MM.1S (cell line): ENCODE results near the gene TRAPPC12.

Experiments used
- DNase-seq: peaks from one replicate; pipeline ENCODE4 v3.0.0-alpha.2; 2015
- H2AFZ ChIP-seq: fragments of 300-600 bp; sonication (generic); 2 replicates; pipeline ENCODE4 v1.6.0; 2016; ENCODE audit warnings: antibody characterized with exemption, low read length
- H3F3A ChIP-seq: fragments of 300-600 bp; sonication (generic); 2 replicates; pipeline ENCODE4 v1.6.1; 2016; ENCODE audit warnings: mild to moderate bottlenecking, antibody characterized with exemption, low read length, moderate library complexity, mixed read lengths; ENCODE audit not compliant: insufficient read depth
- H3K27ac ChIP-seq: fragments of 300-600 bp; sonication (generic); 2 replicates; pipeline ENCODE4 v1.5.1; 2016; ENCODE audit warnings: mild to moderate bottlenecking, low read length
- H3K27me3 ChIP-seq: fragments of 300-600 bp; sonication (generic); replicated peaks from 2 replicates; pipeline ENCODE4 v1.6.0; 2016; ENCODE audit warnings: low read length; ENCODE audit not compliant: insufficient read depth
- H3K36me3 ChIP-seq: fragments of 300-600 bp; sonication (generic); replicated peaks from 2 replicates; pipeline ENCODE4 v1.6.1; 2016; ENCODE audit warnings: mild to moderate bottlenecking, low read length, mixed read lengths; ENCODE audit not compliant: insufficient read depth
- H3K4me1 ChIP-seq: fragments of 300-600 bp; sonication (generic); 2 replicates; pipeline ENCODE4 v1.6.1; 2016; ENCODE audit warnings: low read length, mixed read lengths
- H3K4me2 ChIP-seq: fragments of 300-600 bp; sonication (generic); 2 replicates; pipeline ENCODE4 v1.6.0; 2016; ENCODE audit warnings: low read depth, low read length
- H3K4me3 ChIP-seq: fragments of 300-600 bp; sonication (generic); 2 replicates; pipeline ENCODE4 v1.5.1; 2016; ENCODE audit warnings: low read length, mixed read lengths
- H3K79me2 ChIP-seq: fragments of 300-600 bp; sonication (generic); 2 replicates; pipeline ENCODE4 v1.6.1; 2016; ENCODE audit warnings: mixed run types, low read length, mixed read lengths
- H3K9ac ChIP-seq: fragments of 300-600 bp; sonication (generic); 2 replicates; pipeline ENCODE4 v1.6.1; 2016; ENCODE audit warnings: low read length, mixed read lengths
- H3K9me2 ChIP-seq: fragments of 300-600 bp; sonication (generic); replicated peaks from 2 replicates; pipeline ENCODE4 v1.6.1; 2016; ENCODE audit warnings: mild to moderate bottlenecking, low read length, mixed read lengths; ENCODE audit not compliant: insufficient read depth
- H3K9me3 ChIP-seq: fragments of 300-600 bp; sonication (generic); replicated peaks from 2 replicates; pipeline ENCODE4 v1.6.1; 2016; ENCODE audit warnings: mild to moderate bottlenecking, low read length, mixed read lengths; ENCODE audit not compliant: insufficient read depth
- H4K20me1 ChIP-seq: fragments of 300-600 bp; sonication (generic); 2 replicates; pipeline ENCODE4 v1.6.1; 2016; ENCODE audit warnings: mild to moderate bottlenecking, low read length, moderate library complexity, mixed read lengths; ENCODE audit not compliant: insufficient read depth
- CTCF ChIP-seq: fragments of 300-600 bp; sonication (generic); IDR thresholded peaks from 2 replicates; pipeline ENCODE4 v1.5.1; 2016; ENCODE audit warnings: antibody characterized with exemption, low read length, mixed read lengths
- EZH2 ChIP-seq: fragments of 300-600 bp; sonication (generic); optimal IDR thresholded peaks from 2 replicates; pipeline ENCODE3; 2017; ENCODE audit warnings: low read depth, mild to moderate bottlenecking, antibody characterized with exemption, low read length, mixed read lengths
- EZH2phosphoT487 ChIP-seq: fragments of 300-600 bp; sonication (generic); IDR thresholded peaks from 2 replicates; pipeline ENCODE4 v1.6.1; 2018; ENCODE audit warnings: antibody characterized with exemption, low read length

TRAPPC12 gene

GRCh38 chr2:3357926-3358325 is 21.6 kb upstream of the TRAPPC12 start:
- H3K4me2 ChIP-seq = no peak overlapping the region
- peaks cover 8% of the 10 kb centered on the region for H3K79me2 ChIP-seq

GRCh38 chr2:3361518-3362389 is 17.7 kb upstream of the TRAPPC12 start:
- Histone ChIP-seq H3K9me3 (no peaks in the 10 kb centered on the region), H3K4me1 (no peaks in the 10 kb centered on the region), H3K9ac (no peak overlapping the region), H3K27me3 (no peaks in the 10 kb centered on the region), H3K79me2 (peaks cover 17% of the 10 kb centered on the region; the same call in 1 of the 2 replicates), H3K4me3 (no peak overlapping the region), H2AFZ (no peak overlapping the region), H4K20me1 (no peaks in the 10 kb centered on the region), H3K9me2 (no peaks in the 10 kb centered on the region), H3F3A (no peaks in the 10 kb centered on the region), H3K4me2 (no peak overlapping the region), H3K27ac (no peak overlapping the region), H3K36me3 (no peaks in the 10 kb centered on the region)
- DNase-seq = no peak
- no peak for TF ChIP-seq EZH2phosphoT487
- TF ChIP-seq EZH2 = no peak
- TF ChIP-seq CTCF = no peak

More at GRCh38 chr2:3357926-3358325, 21.6 kb upstream of the TRAPPC12 start:
- H3K36me3 ChIP-seq = no peaks in the 10 kb centered on the region
- no peak overlapping the region for H3K9ac ChIP-seq
- H2AFZ ChIP-seq = no peak overlapping the region
- H3K27ac ChIP-seq = no peak overlapping the region
- no peaks in the 10 kb centered on the region for H3K27me3 ChIP-seq
- no peaks in the 10 kb centered on the region for H3K9me3 ChIP-seq
- DNase-seq = no peak
- H3F3A ChIP-seq = no peaks in the 10 kb centered on the region
- H4K20me1 ChIP-seq = no peaks in the 10 kb centered on the region
- TF ChIP-seq EZH2phosphoT487 (no peak), EZH2 (no peak), CTCF (no peak)
- no peak overlapping the region for H3K4me3 ChIP-seq
- H3K9me2 ChIP-seq = no peaks in the 10 kb centered on the region
- H3K4me1 ChIP-seq = no peaks in the 10 kb centered on the region

GRCh38 chr2:3365219-3365618 is 14.3 kb upstream of the TRAPPC12 start:
- Histone ChIP-seq H3K79me2 (peaks cover 29% of the 10 kb centered on the region), H3K9me3 (no peaks in the 10 kb centered on the region), H3F3A (no peaks in the 10 kb centered on the region), H3K36me3 (no peaks in the 10 kb centered on the region), H3K27ac (no peak overlapping the region), H2AFZ (no peak overlapping the region), H4K20me1 (no peaks in the 10 kb centered on the region), H3K4me3 (no peak overlapping the region), H3K27me3 (no peaks in the 10 kb centered on the region), H3K9me2 (no peaks in the 10 kb centered on the region), H3K4me2 (no peak overlapping the region), H3K4me1 (no peaks in the 10 kb centered on the region), H3K9ac (no peak overlapping the region)
- no peak for DNase-seq
- TF ChIP-seq CTCF (no peak), EZH2phosphoT487 (no peak), EZH2 (no peak)
